Body of pancreas (tissue), 4 donors: Measurements from ENCODE around the gene CMIP. TPM values are rescaled to one million over a fixed set of nuclear protein-coding genes. Genes with fewer than 3 reads are reported as not detected.
"Not testable (repeated sequence)": the region's sequence is repeated elsewhere in the genome, so short reads cannot be mapped to it uniquely, and the experiment has no call there.

Source experiments
- ATAC-seq: fragments of 150-250 bp; one replicate; pipeline ENCODE4 v1.9.1; 2016
- DNase-seq, 4 donors: peaks; one replicate each; pipeline ENCODE4 v3.0.0-alpha.2; 2019
- H3K27ac ChIP-seq, 4 donors: fragments of 200-600 bp; sonication (generic); 1 replicate in 3 of 4; 2 replicates in 1 of 4; pipeline versions ENCODE4 v1.5.1 to v1.6.1; 2016 to 2019; ENCODE audit warnings: mild to moderate bottlenecking in 1 of 4, mixed read lengths in 1 of 4, moderate library complexity in 1 of 4
- H3K27me3 ChIP-seq, 2 donors: fragments of 200-600 bp; sonication (generic); one replicate each; pipeline ENCODE4 v1.6.0; 2016; ENCODE audit warnings: mild to moderate bottlenecking in 1 of 2
- H3K36me3 ChIP-seq, 2 donors: fragments of 200-600 bp; sonication (generic); replicated peaks in 1 of 2; 2 replicates each; pipeline ENCODE4 v1.5.1; 2016; ENCODE audit warnings: low read depth in 2 of 2; ENCODE audit not compliant: insufficient read depth in 1 of 2
- H3K4me1 ChIP-seq: fragments of 200-600 bp; sonication (generic); one replicate; pipeline ENCODE4 v1.6.0; 2016
- H3K4me3 ChIP-seq, 2 donors: fragments of 200-600 bp; sonication (generic); 1 replicate in 1 of 2; 2 replicates in 1 of 2; pipeline ENCODE4 v1.5.1; 2016 to 2019
- H3K9me3 ChIP-seq, 3 donors: fragments of 200-600 bp; sonication (generic); 1 replicate in 2 of 3; 2 replicates in 1 of 3; pipeline ENCODE4 v1.5.1; 2016
- CTCF ChIP-seq, 7 experiments: fragments of 450-650 bp in 4 of 7; fragments of 200-600 bp in 3 of 7; sonication (generic) in 3 of 7; IDR thresholded peaks; one replicate each; pipeline ENCODE4 v1.5.1; 2016 to 2019; ENCODE audit warnings: antibody characterized with exemption in 7 of 7
- POLR2A ChIP-seq, 3 donors: fragments of 450-650 bp; IDR thresholded peaks; one replicate each; pipeline ENCODE4 v1.6.1; 2016; ENCODE audit warnings: antibody characterized with exemption in 3 of 3, mild to moderate bottlenecking in 2 of 3
- WGBS, 2 donors: methylation state at CpG; one replicate each; pipeline ENCODE4 v1.1.5; 2017; 5-methylcytosine and 5-hydroxymethylcytosine counted together
- intact Hi-C: fragments of 100-400 bp; cut with DNase I; formaldehyde crosslinking; loops from one replicate; pipeline ENCODE4 v1.15.1; 2023
- total RNA-seq, 2 donors: library from RNA; depleted of rRNA; stranded (reverse); fragments of >200 nt; gene quantifications; one replicate each; pipeline ENCODE4 v1.1.0, GENCODE V29; 2016

Gene CMIP
- total RNA-seq, 2 donors from 2014 or later, result 18.7 to 18.8 TPM

DNA sequence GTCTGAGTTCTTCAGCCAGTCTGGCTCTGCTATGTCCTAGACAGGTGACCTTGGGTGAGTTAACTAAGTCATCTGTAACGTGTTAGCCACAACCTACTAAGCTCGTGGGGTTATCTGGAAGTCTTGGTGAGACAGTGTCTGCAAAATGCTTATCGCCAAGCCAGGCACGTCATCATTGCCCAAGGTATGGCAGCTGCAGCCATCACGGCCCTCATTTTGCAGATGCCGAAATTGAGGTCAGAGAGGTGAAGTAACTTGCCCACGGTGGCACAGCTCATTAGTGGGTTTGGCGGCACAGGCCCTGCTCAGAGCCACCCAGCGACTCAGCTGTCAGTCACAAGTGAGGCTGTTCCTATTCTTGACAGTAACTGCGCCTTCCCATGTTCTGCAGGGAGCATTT, 79.8 kb downstream of the CMIP start:
- H3K4me3 ChIP-seq, result no peak overlapping the region
- TF ChIP-seq CTCF (IDR thresholded peaks at IDR 0.05) (no peak), POLR2A (IDR thresholded peaks at IDR 0.05) (no peak)
- H3K36me3 ChIP-seq, result no peaks in the 10 kb centered on the region
- intact Hi-C loops, result no loop called here
- 71 to 85% methylated on average over 8 to 10 of the region's 10 CpGs for WGBS, 2 donors
- peaks cover 9% of the 10 kb centered on the region for H3K4me1 ChIP-seq
- no peaks in the 10 kb centered on the region for H3K9me3 ChIP-seq
- no peak for ATAC-seq
- H3K27ac ChIP-seq, result no peak overlapping the region
- no peaks in the 10 kb centered on the region for H3K27me3 ChIP-seq
- DNase-seq, result no peak

- H3K27me3 ChIP-seq, H3K36me3 ChIP-seq, H3K27ac ChIP-seq, H3K4me1 ChIP-seq, ATAC-seq, DNase-seq, intact Hi-C loops, H3K9me3 ChIP-seq, H3K4me3 ChIP-seq: not testable (repeated sequence)
- WGBS, 2 donors, result 96 to 100% methylated on average over 4 of the region's 4 CpGs
These were observed 80.3 kb downstream of the CMIP start for GRCh38 chr16:81524885-81525284.

GRCh38 chr16:81526199-81526598, 81.6 kb downstream of the CMIP start:
- ATAC-seq (no peak), DNase-seq (no peak)
- Histone ChIP-seq H3K27ac (no peak overlapping the region), H3K4me1 (peaks cover 9% of the 10 kb centered on the region), H3K9me3 (no peaks in the 10 kb centered on the region), H3K36me3 (no peaks in the 10 kb centered on the region), H3K4me3 (no peak overlapping the region), H3K27me3 (no peaks in the 10 kb centered on the region)
- TF ChIP-seq POLR2A (IDR thresholded peaks at IDR 0.05), result no peak
- no peak for TF ChIP-seq CTCF (IDR thresholded peaks at IDR 0.05)
- intact Hi-C loops, result no loop called here
- WGBS, 2 donors, result 64 to 72% methylated on average over 4 of the region's 4 CpGs

GRCh38 chr16:81526935-81527334, 82.3 kb downstream of the CMIP start:
- no peak for ATAC-seq
- no peak for DNase-seq
- no peak overlapping the region for H3K4me3 ChIP-seq

GRCh38 chr16:81527477-81528178, 83.0 kb downstream of the CMIP start:
- ATAC-seq (no peak), DNase-seq (no peak)
- no peak for TF ChIP-seq CTCF (IDR thresholded peaks at IDR 0.05)
- no peak for TF ChIP-seq POLR2A (IDR thresholded peaks at IDR 0.05)
- Histone ChIP-seq H3K27me3 (no peaks in the 10 kb centered on the region), H3K27ac (no peak overlapping the region), H3K4me1 (peaks cover 19% of the 10 kb centered on the region), H3K4me3 (no peak overlapping the region), H3K9me3 (no peaks in the 10 kb centered on the region), H3K36me3 (no peaks in the 10 kb centered on the region)
- 97 to 99% methylated on average over 7 of the region's 7 CpGs for WGBS, 2 donors
- intact Hi-C loops, result no loop called here

More at GRCh38 chr16:81526935-81527334, 82.3 kb downstream of the CMIP start:
- H3K4me1 ChIP-seq, result peaks cover 12% of the 10 kb centered on the region
- WGBS, 2 donors, result 50 to 73% methylated on average over 9 of the region's 9 CpGs
- no peak for TF ChIP-seq CTCF (IDR thresholded peaks at IDR 0.05)
- TF ChIP-seq POLR2A (IDR thresholded peaks at IDR 0.05), result no peak
- intact Hi-C loops, result no loop called here
- H3K27ac ChIP-seq, result no peak overlapping the region
- H3K36me3 ChIP-seq, result no peaks in the 10 kb centered on the region
- H3K9me3 ChIP-seq, result no peaks in the 10 kb centered on the region
- no peaks in the 10 kb centered on the region for H3K27me3 ChIP-seq
